IPS-NIHi7 (cell line): ENCODE results near the gene NLGN2.
A peak's percentile ranks its signal among the peaks of the same experiment; 100 is the strongest.

Experiments
- DNase-seq: peaks from one replicate; pipeline ENCODE4 v3.0.0; 2012; ENCODE audit warnings: mixed read lengths; ENCODE audit errors: extremely low spot score

The NLGN2 gene

DNA sequence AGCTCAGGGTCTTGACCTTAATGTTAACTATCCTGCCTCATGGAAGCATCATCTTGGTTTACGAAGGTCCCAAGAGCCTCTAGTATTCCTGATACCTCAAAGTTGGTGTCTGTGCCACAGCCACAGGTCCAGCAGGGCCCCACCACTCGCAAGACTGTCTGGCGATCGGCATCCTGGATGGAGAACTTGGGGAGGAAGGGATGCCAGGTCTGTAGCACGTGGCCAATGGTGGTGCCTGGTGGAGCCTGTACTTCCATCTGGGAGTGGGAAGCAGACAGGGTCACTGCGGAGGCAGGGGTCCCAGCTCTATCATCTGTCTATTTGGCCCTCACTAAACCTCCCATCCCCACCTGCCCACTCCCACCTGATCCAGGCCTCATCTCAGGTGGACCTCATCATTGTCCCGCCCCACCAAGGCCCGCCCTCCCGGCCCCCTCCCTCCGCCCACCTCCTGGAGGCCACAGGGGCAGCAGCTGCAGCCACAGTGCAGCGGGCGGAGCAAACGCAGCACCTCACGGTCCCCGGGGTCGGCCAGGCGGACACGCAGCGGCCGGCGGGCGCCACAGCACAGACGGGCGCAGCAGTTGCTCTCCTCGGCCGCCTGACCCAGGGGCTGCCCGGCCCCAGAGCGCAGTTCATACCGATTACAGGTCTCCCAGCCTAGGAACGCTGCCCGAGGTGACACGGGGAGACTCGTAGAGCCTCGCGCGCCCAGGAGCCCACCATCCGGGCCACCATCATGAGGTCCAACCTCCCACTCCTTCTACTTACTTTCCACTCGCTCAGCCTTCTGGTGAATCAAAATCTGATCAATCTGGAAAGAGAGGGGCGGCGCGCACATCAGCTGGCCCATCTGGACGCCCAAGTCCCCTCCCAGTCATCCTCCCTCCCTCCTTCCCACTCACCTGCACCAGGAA, 14.7 kb upstream of the NLGN2 start:
- DNase-seq: no peak

DNA sequence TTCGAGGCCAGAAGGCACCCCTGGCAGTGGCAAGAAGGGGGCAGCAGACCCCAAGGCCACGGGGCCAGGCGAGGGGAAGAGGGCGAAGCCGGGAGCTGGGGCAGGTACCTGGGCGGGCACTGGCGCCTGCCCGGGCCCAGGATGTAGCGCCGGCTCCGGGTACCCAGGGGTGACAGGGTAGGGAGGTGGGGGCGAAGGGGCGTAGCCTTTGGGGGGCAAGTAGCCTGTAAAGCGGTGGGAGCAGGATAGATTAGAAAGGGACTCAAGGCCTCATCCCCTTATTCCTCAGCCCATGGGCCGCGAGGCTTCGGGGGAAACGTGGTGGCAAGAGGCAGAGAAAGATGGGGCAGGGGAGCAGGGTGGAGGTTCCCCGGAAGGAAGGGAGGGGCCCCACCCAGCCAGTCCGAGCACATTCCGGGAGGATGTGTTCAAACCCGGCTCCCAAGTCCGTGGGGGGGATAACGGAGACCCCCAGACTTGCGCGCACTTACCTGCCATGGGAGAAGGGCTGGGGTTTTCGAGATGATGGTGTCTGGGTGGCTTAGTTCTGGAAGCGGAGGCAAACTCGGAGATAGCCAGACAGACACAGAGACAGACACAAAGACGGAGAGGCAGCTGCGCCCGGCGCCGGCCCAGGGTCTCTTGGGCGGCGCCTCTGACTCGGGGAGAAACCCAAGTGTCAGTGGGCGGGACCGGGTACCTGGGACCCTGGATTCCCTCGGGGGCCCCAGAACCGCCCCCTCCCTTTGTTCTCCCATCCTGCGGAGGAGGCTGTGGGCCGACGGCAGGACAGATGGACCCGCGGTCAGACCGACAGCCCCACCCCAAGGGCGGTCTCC, 13.8 kb upstream of the NLGN2 start:
- peak; percentile 73 for DNase-seq

DNA sequence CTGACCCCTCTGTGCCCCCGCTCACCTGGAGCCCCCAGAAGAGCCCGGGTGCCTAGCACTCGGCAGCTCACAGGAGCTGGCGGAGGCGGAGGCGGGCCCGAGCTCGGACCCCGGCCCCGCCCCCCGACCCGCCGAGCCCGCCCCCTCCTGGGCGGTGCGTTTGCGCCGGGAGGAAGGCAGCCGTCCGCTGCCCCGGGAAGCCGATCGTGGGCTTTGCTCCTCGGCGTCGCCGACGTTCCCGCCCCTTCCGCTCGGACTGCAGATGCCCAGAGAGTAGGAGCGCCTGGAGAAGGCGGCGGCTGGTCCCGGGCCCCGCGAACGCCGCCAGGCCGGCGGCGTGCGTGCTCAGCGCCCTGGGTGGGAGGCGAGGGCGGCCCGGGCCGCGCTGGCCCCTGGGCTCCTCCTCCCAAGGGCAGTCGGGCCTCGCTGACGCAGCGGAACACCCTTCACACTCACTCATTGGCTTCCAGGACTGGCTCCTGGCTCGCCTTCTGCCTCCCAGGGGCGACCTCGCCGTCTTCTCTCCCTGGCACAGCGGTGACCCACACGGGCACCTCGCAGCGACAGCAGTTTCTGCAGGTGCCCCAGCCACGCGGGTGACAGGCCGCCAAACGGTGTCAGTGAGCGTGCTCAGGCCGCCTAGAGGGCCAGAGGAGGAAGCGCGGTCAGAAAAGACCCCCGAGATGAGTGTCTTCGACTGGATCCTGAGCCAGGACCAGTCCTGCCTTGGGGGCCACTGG, 13.0 kb upstream of the NLGN2 start, which contains the start of gene PLSCR3:
TSS of gene PLSCR3 (minus strand) at position 74 of the 740 bp plus-strand sequence. CDS start 415 bp downstream, outside the sequence.
- peak; percentile 94 for DNase-seq

DNA sequence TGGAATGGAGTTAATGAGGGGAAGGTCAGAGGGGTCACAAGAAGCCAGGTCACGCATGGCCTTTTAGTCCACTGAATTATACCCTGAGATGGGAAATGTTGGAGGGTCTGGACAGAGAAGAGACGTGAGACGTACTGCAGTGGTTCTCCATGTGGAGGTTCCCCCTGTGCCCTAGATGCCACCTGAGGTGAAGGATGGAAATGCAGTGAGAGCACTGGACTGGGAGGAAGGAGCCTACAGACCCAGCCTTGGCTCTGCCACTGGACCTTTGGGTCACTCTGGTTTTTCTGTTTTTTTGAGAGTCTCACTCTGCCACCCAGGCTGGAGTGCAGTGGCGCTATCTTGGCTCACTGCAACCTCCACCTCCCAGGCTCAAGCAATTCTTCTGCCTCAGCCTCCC, 11.5 kb upstream of the NLGN2 start:
- DNase-seq: no peak

DNA sequence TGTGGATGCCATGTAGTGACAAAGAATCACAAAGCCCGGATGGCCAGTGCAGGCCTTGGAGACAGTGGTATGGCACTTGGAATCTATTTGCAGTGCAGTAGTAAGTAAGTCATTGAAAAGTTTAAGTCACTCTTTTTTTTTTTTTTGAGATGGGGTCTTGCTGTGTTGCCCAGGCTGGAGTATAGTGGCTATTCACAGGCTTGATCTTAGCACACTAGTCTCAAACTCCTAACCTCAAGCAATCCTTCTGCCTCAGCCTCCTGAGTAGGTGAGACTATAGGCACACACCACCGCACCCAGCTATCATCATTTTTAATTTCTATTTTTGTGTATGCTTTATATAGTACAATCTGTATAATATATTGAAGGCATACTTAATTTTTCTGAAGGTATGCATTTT, 9.0 kb upstream of the NLGN2 start:
- no peak for DNase-seq

DNA sequence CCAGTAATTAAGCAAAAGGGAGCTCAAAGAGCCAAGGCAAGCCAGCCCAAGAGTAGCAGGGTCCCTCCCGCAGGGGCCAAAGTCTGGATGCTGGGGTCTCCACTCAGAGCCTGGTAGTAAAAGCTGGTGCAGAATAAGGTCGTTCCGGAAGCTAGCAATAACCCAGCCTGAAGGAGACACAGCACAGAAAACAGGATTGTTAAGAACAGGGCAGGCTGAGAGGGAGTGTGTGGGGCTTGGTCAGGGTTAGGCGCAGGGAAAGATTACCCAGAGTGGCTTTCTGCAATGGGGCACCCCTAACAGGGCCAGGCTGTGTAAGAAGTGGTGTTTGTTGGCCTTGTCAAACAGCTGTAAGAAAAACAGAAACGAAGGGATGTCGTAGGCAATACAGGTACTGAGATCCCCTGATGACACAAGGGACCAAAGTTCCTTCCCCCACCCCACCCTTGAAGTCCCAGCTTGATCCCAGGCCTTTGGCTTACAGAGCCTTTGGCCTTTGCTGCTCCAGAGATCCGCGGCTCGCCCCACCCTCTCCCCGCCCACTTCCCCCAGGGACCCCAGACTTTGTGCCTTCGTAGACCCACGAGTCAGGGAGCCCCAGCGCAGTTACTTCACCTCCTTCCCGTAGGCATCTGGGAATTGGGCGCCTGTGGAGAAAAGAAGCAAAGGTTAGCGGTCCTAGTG, 4.5 kb upstream of the NLGN2 start:
- no peak for DNase-seq

DNA sequence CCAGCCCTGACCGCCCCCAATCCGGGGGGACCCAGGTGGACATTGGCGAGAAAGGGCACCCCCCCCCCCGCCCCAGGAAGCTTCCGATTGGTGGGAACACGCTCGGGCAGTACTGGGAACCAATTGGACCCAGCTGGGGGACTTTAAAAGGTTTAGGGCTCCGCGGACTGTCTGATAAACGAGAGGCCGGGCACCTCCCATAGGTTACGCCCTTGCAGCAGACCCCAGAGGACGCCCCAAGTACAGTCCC, 4.0 kb upstream of the NLGN2 start:
- peak; percentile 73 for DNase-seq

DNA sequence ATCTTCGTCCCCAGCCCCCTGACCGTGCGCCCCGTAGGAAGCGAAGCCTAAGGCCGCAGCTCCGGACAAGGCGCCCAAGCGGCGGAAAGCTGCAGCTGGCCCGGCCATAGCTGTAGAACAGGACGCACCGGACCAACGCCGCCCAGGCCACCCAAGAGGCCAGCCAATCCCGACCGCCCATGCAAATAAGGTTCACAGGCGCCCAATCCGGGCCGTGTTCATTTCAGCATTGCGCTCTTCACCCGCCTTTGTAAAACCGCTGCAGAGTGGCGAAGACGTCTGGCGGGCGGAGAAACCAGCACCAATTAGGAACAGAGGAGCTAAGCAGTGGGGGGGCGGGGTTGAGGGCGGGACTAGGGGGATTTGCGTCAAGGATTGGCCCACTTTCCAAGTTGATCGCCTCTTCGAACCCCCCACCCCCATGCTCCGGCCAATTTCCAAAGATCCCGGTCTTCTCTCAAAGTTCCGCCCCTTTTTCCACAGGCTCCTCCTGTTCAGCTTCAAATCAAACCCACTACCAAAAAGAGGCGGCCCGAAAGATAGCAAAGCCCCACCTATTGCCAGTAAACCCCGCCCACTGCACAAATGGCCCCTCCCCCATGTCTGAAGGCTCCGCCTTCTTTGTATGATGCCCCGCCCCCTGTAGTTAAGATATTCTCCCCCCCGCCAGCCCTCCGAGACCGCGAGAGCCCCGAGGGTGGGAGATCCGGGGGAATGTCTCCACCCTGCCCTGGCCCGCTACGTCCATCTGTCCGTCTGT, 3.5 kb upstream of the NLGN2 start, which contains the start of gene TMEM256:
TSS of gene TMEM256 (minus strand) at position 121 of the 760 bp plus-strand sequence. CDS start at position 108, 13 bp downstream.
- DNase-seq: peak; percentile 90

DNA sequence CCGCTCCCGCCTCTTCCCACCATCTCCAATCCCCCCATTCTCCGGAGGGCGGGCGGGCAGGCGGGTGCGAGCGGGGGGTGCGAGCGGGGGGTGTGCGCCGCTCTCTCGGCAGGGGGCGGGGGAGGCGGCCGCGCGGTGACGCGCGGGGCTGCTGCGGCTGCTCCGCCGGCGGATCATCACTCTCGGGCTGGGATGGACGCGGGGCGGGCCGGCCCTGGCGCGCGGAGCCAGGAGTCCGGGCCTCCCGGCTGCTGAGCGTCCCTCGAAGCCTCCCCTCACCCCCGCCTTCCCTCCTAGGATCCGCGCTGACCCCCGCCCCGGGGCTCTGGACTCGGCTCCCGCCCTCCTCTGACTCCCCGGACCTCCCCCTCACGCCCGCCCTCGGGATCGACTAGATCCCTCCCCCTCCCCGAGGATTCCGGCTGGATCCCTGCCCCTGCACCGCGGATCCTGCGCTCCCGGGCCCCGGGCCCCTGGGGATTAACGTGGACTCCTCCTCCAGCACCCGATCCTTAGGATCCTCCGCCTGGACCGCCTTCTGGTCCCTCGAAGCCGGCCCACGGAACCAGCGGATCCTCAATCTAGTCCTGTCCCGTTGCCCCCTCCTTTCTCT, 2.8 kb upstream of the NLGN2 start:
- DNase-seq: no peak

DNA sequence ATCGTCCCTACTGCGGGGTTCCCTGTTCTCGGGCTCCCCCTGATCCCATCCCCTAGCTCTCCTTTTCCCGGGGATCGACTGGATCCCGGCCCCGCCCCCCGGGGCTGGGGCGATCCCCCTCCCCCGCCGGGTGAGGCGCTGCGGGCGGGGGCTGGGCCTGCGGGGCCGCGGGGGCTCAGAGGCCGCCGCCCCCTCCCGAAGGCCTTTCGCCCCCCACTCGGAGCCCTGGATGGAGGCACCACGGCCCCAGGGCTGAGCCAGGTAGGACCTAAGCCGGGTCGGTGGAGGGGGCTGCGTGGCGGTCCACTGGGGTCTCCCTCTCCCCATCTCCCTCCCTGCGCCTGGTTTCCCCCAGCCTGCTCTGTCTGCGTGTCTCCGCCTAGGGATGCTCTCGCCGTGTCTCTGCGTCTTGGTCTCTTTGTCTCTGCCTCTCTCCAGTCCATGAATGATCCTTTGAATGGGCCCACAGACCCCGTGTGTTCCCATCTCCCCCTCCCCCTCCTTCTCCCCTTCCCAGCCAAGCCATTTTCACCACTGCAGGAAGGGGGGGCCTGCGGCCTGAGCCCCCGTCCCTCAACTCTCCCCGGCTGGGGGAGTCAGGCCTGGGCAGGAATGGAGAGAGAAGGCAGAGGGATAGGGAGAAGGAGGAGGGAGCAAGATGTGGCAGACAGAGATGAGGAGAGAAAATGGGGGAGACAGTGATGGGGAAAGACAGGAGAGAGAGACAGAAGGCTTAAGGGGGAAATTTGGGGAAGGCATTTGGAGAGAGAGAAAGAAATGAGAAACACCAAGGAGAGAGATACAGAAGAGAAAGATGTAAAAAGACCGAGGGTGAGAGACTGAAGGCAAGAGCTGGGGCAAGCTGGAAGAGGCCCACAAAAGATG, 2.1 kb upstream of the NLGN2 start:
- no peak for DNase-seq

DNA sequence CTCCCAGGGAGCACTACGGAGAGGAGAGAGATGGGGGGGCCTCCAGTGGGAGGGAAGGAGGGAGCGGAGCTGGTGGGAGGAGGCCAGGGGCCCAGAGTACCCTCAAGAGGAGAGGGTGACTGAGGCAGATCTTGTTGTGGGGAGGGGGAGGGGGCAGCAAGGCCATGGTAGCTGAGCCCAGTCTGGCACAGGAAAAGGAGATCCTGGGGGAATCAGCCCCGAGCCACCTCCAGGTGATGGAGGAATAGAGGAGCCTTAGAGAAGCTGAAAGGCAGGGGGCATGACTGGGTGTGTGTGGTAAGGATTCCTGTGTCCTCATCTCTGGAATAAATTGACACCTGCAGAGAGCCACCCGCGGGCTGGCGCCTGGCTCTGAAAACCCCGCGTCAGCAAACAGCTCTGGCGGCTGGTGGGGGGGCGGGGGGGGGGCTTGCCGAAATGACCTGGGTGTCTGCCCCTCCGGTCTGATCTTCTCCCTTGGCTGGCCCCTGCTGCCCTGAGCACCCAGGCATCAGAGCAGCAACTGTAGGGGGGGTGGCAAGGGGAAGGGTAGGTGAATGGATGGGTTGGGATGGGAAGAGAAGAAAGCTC, 1.3 kb upstream of the NLGN2 start:
- DNase-seq: no peak

DNA sequence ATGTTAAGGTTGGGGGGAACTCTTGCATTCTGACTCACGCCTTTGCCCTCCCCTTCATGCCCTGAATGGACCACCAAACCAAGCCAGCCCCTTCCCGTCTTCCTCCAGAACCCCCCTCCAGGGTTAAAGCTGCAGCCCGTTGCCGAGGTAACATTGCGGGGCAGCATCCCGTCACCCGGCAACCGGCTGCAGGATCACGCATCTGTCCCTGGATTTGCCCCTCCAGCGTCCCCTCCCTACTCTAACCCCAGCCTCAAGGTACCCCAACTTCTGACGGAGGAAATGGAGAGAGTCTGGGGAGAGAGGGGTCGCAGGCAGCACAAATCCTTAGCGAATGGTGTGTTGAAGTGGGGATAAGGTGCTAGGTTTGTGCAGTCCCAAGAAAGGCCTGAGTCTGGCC, 563 bp upstream of the NLGN2 start:
- DNase-seq: no peak

DNA sequence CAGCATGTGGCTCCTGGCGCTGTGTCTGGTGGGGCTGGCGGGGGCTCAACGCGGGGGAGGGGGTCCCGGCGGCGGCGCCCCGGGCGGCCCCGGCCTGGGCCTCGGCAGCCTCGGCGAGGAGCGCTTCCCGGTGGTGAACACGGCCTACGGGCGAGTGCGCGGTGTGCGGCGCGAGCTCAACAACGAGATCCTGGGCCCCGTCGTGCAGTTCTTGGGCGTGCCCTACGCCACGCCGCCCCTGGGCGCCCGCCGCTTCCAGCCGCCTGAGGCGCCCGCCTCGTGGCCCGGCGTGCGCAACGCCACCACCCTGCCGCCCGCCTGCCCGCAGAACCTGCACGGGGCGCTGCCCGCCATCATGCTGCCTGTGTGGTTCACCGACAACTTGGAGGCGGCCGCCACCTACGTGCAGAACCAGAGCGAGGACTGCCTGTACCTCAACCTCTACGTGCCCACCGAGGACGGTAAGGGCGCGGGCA, 645 bp downstream of the NLGN2 start:
- no peak for DNase-seq

DNA sequence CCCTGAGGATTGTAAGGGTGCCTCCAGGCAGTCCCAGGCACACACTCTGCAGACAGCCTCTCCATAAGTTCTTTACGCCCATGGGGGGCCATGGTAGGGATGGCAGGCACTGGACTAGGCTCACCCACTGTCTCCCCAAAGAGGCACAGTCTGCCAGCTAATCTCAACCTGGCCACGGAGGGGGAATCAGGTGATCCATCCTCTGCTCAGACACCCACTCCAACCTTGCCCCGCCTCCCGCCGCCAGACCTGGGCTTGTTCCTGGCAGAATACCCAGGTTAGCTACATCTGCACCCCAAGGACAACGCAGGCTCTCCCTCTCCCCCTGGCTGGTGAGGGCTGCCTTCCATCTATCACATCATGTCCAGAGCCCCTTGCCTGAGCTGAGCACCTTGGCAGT, 1.2 kb downstream of the NLGN2 start:
- DNase-seq: no peak

DNA sequence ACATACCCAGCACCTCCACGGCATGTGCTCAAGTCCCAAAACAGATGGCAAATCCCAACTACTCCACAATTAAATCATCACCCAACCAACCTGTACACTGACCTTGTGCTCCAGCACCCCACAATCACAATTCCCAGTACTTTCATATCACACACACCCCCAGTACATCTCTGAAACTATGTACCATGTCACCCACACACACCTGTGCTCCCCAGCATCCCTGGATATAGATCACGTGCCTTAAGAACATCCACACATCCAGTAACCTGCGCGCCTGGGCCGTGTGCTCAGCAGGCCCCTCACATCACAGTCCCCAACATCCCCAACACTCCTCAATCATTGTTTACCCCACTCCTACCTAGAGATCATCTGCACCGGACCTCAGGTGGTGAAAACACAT, 2.1 kb downstream of the NLGN2 start:
- no peak for DNase-seq

DNA sequence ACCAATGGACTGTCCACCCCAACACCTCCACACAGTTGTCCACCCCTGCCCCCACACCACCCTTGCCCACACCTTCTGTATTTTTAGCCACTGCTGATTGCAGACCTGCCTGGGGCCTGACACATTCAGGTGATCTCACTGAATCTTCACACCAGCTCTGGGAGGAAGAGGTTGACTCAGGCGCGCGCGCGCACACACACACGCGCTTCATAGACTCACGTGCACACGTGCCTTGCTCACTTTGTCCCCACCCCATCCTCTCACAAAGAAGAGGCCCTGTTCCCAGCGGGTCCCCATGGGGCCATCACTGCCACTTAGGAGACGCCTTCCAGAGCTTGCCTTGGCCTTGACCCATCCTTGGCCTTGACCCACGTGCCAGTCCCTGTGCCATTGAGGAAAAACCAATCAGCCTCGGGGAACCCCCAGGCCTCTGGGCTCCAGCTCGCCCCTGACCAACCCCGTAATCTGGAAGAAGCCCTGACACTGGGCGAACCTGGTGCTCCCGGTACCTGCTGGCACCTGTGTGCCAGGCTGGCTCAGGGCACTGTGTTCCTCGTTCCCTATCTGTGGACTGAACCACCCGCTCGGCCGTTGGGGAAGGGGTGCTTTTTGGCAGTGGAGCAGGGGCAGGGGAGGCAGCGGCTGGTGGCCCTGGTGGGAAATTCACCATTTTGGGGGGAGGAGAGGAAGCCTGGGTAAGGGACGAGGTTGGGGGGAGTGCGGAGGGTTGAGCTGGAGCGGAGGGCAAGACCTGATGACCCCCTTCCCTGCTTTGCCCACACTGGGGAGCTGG, 3.2 kb downstream of the NLGN2 start:
- no peak for DNase-seq

DNA sequence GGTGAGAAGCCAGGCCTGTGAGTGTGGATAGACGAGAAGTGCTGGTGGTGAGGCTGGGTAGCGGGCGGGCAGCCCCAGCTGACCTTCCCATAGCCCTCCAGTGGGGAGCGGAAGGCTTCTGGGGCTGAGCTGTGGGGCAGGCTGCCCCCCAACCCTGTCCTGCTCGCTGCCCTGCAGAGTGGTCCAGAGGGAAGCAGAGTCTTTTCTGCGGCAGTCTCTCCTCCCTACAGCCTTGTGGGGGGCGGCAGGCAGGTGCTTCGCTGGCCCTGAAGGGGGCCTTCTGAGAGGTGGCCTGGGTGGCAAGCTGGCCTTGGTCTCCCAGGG, 3.7 kb downstream of the NLGN2 start:
- DNase-seq: no peak

DNA sequence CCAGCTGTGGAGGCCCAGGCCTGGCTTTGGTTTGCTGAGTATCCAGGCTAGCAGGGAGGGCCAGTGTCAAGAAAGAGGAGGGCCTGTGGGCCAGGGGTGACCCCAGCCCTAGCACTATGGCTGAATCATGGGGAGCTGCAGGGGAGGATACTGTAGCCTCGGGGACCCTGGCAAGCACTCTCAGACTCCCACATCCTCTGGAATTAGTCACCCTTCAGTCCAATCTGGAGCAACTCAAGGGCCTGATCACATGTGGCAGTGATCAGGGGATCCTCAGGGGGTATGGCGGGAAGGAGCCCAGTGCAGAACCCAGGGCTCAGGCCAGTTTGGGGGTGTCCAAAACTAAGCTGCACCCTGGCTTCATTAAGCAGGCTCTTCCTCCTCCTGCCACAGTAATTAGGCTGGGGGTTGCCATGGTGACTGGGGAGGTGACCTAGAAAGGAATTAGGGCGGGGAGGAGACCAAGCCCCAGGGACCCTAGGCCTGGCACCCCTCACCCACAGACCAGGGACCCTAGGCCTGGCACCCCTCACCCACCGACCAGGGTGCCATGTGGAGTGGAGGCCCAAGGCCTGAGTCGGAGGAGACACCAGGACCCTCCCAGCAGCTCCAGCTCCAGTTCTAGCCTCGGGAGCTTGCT, 5.8 kb downstream of the NLGN2 start:
- no peak for DNase-seq
